GM21528 (cell line): ENCODE results near the gene ICE2.

ENCODE experiments used
- ATAC-seq: cut with Tn5 transposase; IDR thresholded peaks from one replicate; pipeline ENCODE4 v1.9.1; 2021; ENCODE audit warnings: mild to moderate bottlenecking, moderate library complexity; ENCODE audit not compliant: unreplicated experiment, low FRiP score

The ICE2 gene

GRCh38 chr15:60478566-60479360, at the start of gene ICE2:
ICE2 (minus strand) TSS chr15:60479142; CDS start chr15:60477977, 1,165 bp downstream.
- ATAC-seq = peak; percentile 86

GRCh38 chr15:60528530-60528929, 49.6 kb upstream of the ICE2 start:
- no peak for ATAC-seq

- no peak for ATAC-seq
Observed at GRCh38 chr15:60527456-60527855, 48.5 kb upstream of the ICE2 start.

GRCh38 chr15:60526127-60526616, 47.2 kb upstream of the ICE2 start:
- no peak for ATAC-seq

GRCh38 chr15:60525341-60526039, 46.5 kb upstream of the ICE2 start:
- ATAC-seq = no peak

GRCh38 chr15:60523056-60523455, 44.1 kb upstream of the ICE2 start:
- no peak for ATAC-seq

- no peak for ATAC-seq
Observed at GRCh38 chr15:60520825-60521368, 42.0 kb upstream of the ICE2 start.

GRCh38 chr15:60520013-60520824, 41.3 kb upstream of the ICE2 start:
- no peak for ATAC-seq

GRCh38 chr15:60519218-60519617, 40.3 kb upstream of the ICE2 start:
- no peak for ATAC-seq

- no peak for ATAC-seq
Observed at GRCh38 chr15:60518511-60518910, 39.6 kb upstream of the ICE2 start.

- no peak for ATAC-seq
Observed at GRCh38 chr15:60514261-60514881, 35.4 kb upstream of the ICE2 start.

- no peak for ATAC-seq
Observed at GRCh38 chr15:60513676-60514075, 34.7 kb upstream of the ICE2 start.

GRCh38 chr15:60512937-60513336, 34.0 kb upstream of the ICE2 start:
- ATAC-seq = no peak

GRCh38 chr15:60511351-60512031, 32.5 kb upstream of the ICE2 start:
- no peak for ATAC-seq

- no peak for ATAC-seq
Observed at GRCh38 chr15:60510006-60510405, 31.1 kb upstream of the ICE2 start.

- no peak for ATAC-seq
Observed at GRCh38 chr15:60509470-60509869, 30.5 kb upstream of the ICE2 start.

GRCh38 chr15:60508442-60508841, 29.5 kb upstream of the ICE2 start:
- ATAC-seq = no peak

- ATAC-seq = peak; percentile 96
Observed at GRCh38 chr15:60507596-60508424, 28.9 kb upstream of the ICE2 start.

- ATAC-seq = no peak
Observed at GRCh38 chr15:60496853-60497252, 17.9 kb upstream of the ICE2 start.
